H9 (cell line): ENCODE results near the gene KIF19. TPM values are rescaled to one million over a fixed set of nuclear protein-coding genes. Genes with fewer than 3 reads are reported as not detected.

ENCODE experiments used
- DNase-seq: peaks from one replicate; pipeline ENCODE4 v3.0.0-alpha.2; 2017
- H2AFZ ChIP-seq: one replicate; pipeline ENCODE4 v1.6.1; 2013; ENCODE audit warnings: mild to moderate bottlenecking, low read length, control low read depth, moderate library complexity
- H2AK5ac ChIP-seq: 2 replicates; pipeline ENCODE4 v1.6.1; 2013; ENCODE audit warnings: low read length, control low read depth, mixed read lengths; ENCODE audit not compliant: insufficient read length
- H2BK120ac ChIP-seq: one replicate; pipeline ENCODE4 v1.6.1; 2013; ENCODE audit warnings: low read depth, mild to moderate bottlenecking, low read length, control low read depth, inconsistent platforms; ENCODE audit not compliant: poor library complexity, severe bottlenecking
- H2BK12ac ChIP-seq: 2 replicates; pipeline ENCODE4 v1.6.1; 2013; ENCODE audit warnings: low read length, control low read depth, mixed read lengths, low read depth; ENCODE audit not compliant: insufficient read length
- H2BK15ac ChIP-seq: 2 replicates; pipeline ENCODE4 v1.6.1; 2013; ENCODE audit warnings: low read depth, low read length, control low read depth
- H2BK20ac ChIP-seq: one replicate; pipeline ENCODE4 v1.6.1; 2013; ENCODE audit warnings: low read depth, mild to moderate bottlenecking, low read length, control low read depth, inconsistent platforms; ENCODE audit not compliant: poor library complexity, severe bottlenecking
- H2BK5ac ChIP-seq: 2 replicates; pipeline ENCODE4 v1.6.1; 2013; ENCODE audit warnings: low read length, control low read depth, mixed read lengths; ENCODE audit not compliant: insufficient read length
- H3K14ac ChIP-seq: 2 replicates; pipeline ENCODE4 v1.6.1; 2013; ENCODE audit warnings: low read length, control low read depth; ENCODE audit not compliant: insufficient read depth
- H3K18ac ChIP-seq: 2 replicates; pipeline ENCODE4 v1.6.1; 2013; ENCODE audit warnings: low read depth, mild to moderate bottlenecking, mixed read lengths, low read length, control low read depth; ENCODE audit not compliant: insufficient read length
- H3K23ac ChIP-seq: 2 replicates; pipeline ENCODE4 v1.6.1; 2013; ENCODE audit warnings: low read length, control low read depth, mixed read lengths, low read depth; ENCODE audit not compliant: insufficient read length
- H3K23me2 ChIP-seq: 2 replicates; pipeline ENCODE4 v1.6.1; 2013; ENCODE audit warnings: low read depth, mild to moderate bottlenecking, mixed read lengths, low read length, control low read depth; ENCODE audit not compliant: insufficient read length, poor library complexity, severe bottlenecking
- H3K27ac ChIP-seq: 2 replicates; pipeline ENCODE4 v1.5.1; 2013; ENCODE audit warnings: low read length, control low read depth, mixed read lengths, low read depth; ENCODE audit not compliant: insufficient read length
- H3K27me3 ChIP-seq: 2 replicates; pipeline ENCODE4 v1.6.1; 2013; ENCODE audit warnings: low read length, control low read depth, inconsistent platforms; ENCODE audit not compliant: insufficient read depth
- H3K4ac ChIP-seq: 2 replicates; pipeline ENCODE4 v1.6.1; 2013; ENCODE audit warnings: low read depth, mild to moderate bottlenecking, control low read depth, inconsistent platforms, low read length, moderate library complexity
- H3K4me1 ChIP-seq: 2 replicates; pipeline ENCODE4 v1.6.1; 2013; ENCODE audit warnings: low read length, control low read depth, inconsistent platforms; ENCODE audit not compliant: insufficient read depth
- H3K4me2 ChIP-seq: 2 replicates; pipeline ENCODE4 v1.6.1; 2013; ENCODE audit warnings: low read length, control low read depth, mixed read lengths; ENCODE audit not compliant: insufficient read length, insufficient read depth
- H3K56ac ChIP-seq: 2 replicates; pipeline ENCODE4 v1.6.1; 2013; ENCODE audit warnings: low read depth, mild to moderate bottlenecking, mixed read lengths, low read length, control low read depth; ENCODE audit not compliant: insufficient read length
- H3K79me1 ChIP-seq: 2 replicates; pipeline ENCODE4 v1.6.1; 2013; ENCODE audit warnings: low read depth, mild to moderate bottlenecking, moderate library complexity, low read length, control low read depth, inconsistent platforms; ENCODE audit not compliant: insufficient read depth, poor library complexity, severe bottlenecking
- H3K79me2 ChIP-seq: 2 replicates; pipeline ENCODE4 v1.6.1; 2013; ENCODE audit warnings: low read length, control low read depth, inconsistent platforms; ENCODE audit not compliant: insufficient read depth
- H3K9ac ChIP-seq: 2 replicates; pipeline ENCODE4 v1.6.1; 2013; ENCODE audit warnings: low read length, control low read depth, mixed read lengths; ENCODE audit not compliant: insufficient read length; ENCODE audit errors: extremely low read depth
- H3K9me3 ChIP-seq: one replicate; pipeline ENCODE4 v1.6.1; 2013; ENCODE audit warnings: low read depth, low read length, inconsistent platforms; ENCODE audit not compliant: control insufficient read depth
- H3T11ph ChIP-seq: one replicate; pipeline ENCODE4 v1.6.1; 2013; ENCODE audit warnings: mild to moderate bottlenecking, low read length, control low read depth, inconsistent platforms
- H4K20me1 ChIP-seq: one replicate; pipeline ENCODE4 v1.6.1; 2013; ENCODE audit not compliant: control insufficient read depth, insufficient read length, insufficient read depth
- H4K5ac ChIP-seq: 2 replicates; pipeline ENCODE4 v1.6.1; 2013; ENCODE audit warnings: low read depth, mild to moderate bottlenecking, mixed read lengths, low read length, control low read depth; ENCODE audit not compliant: insufficient read length
- H4K8ac ChIP-seq: replicated peaks from 2 replicates; pipeline ENCODE4 v1.6.1; 2013; ENCODE audit warnings: low read length, control low read depth, mixed read lengths, low read depth; ENCODE audit not compliant: insufficient read length
- H4K91ac ChIP-seq: 2 replicates; pipeline ENCODE4 v1.6.1; 2013; ENCODE audit warnings: low read depth, mild to moderate bottlenecking, moderate library complexity, mixed read lengths, low read length, control low read depth; ENCODE audit not compliant: insufficient read length
- H3K27ac Mint-ChIP-seq, 3 experiments: 2 replicates in 2 of 3; 3 replicates in 1 of 3; pipeline ENCODE4 v1.8.0; 2020 to 2021; ENCODE audit warnings: mixed read lengths in 3 of 3, mild to moderate bottlenecking in 1 of 3, moderate library complexity in 1 of 3
- H3K27me3 Mint-ChIP-seq: 2 replicates; pipeline ENCODE4 v1.8.0; 2021; ENCODE audit warnings: low read depth, mild to moderate bottlenecking, moderate library complexity, mixed read lengths
- H3K36me3 Mint-ChIP-seq, 3 experiments: 2 replicates in 2 of 3; 3 replicates in 1 of 3; pipeline ENCODE4 v1.8.0; 2020 to 2021; ENCODE audit warnings: low read depth in 3 of 3, mixed read lengths in 3 of 3; ENCODE audit not compliant: insufficient read depth in 1 of 3
- H3K4me1 Mint-ChIP-seq, 2 experiments: 2 replicates each; pipeline ENCODE4 v1.8.0; 2020; ENCODE audit warnings: mixed read lengths in 2 of 2
- H3K4me3 Mint-ChIP-seq, 2 experiments: 2 replicates in 1 of 2; 3 replicates in 1 of 2; pipeline ENCODE4 v1.8.0; 2020 to 2021; ENCODE audit warnings: mild to moderate bottlenecking in 2 of 2, mixed read lengths in 2 of 2, moderate library complexity in 1 of 2
- H3K9me3 Mint-ChIP-seq, 2 experiments: 2 replicates in 1 of 2; 3 replicates in 1 of 2; pipeline ENCODE4 v1.8.0; 2020; ENCODE audit warnings: mild to moderate bottlenecking in 2 of 2, mixed read lengths in 2 of 2, moderate library complexity in 1 of 2
- WGBS: extraction: QIAGEN DNeasy Blood & Tissue Kit; methylation state at CpG from one replicate; pipeline ENCODE4 v1.1.7; 2013; ENCODE audit warnings: missing lambda C conversion rate, low lambda C conversion rate, mixed read lengths; ENCODE audit not compliant: insufficient read length; ENCODE audit errors: extremely low coverage; 5-methylcytosine and 5-hydroxymethylcytosine counted together
- total RNA-seq: library from RNA; stranded (reverse); gene quantifications from 2 replicates; pipeline ENCODE4 v1.2.1, GENCODE V29; 2021
- TF ChIP-seq, protein P1 (sequence below): fragments of 200-600 bp; sonication (generic); conservative IDR thresholded peaks from 3 replicates; pipeline ENCODE4 v1.8.0; 2021; ENCODE audit warnings: antibody characterized with exemption, mild to moderate bottlenecking

The KIF19 gene
- total RNA-seq, 1 experiment from 2014 or later = 0.13 TPM

DNA sequence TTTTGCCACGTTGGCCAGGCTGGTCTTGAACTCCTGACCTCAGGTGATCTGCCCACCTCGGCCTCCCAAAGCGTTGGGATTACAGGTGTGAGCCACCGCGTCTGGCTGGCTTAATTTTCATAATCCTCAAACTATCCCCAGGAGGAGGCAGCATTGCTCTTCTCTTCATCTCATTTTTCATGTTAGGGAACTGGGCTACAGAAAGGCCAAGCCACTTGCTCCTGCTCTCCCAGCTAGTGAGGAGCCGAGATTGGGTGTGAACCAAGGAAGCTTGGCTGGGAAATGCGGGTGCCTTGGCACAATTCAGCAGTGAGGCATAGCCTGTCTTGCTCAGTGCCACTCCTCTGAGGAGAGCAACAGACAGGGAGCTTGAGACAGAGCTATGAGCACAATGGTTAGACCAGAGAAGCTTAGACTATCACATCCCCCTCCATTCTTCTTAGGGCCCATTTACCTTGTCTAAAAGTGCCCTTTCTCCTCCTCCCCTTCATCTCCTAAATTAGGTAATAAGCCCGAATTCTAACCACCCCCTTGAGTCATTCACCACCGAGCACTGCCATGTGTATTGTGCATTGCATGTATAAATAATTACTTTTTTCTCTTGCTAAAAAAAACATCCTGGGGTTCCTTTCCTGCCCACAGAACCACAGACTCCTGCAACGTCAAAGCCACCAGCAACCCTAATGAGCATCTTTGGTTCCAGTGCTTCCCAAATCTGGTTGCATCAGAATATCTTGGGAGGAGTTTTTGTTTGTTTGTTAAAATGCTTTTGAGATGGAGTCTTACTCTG is 20.0 kb upstream of the KIF19 start:
- Histone ChIP-seq H4K8ac (no peak overlapping the region), H2BK15ac (no peak overlapping the region), H2BK5ac (no peak overlapping the region), H3K18ac (no peak overlapping the region), H3K23me2 (no peaks in the 10 kb centered on the region), H3K4ac (no peak overlapping the region), H3K23ac (no peak overlapping the region), H3K9ac (no peak overlapping the region), H4K91ac (no peak overlapping the region), H3K9me3 (no peaks in the 10 kb centered on the region), H3K4me1 (no peaks in the 10 kb centered on the region), H2AK5ac (no peak overlapping the region), H3K4me2 (no peak overlapping the region), H3K79me2 (no peaks in the 10 kb centered on the region), H4K5ac (no peak overlapping the region), H3K14ac (no peak overlapping the region), H3T11ph (no peak overlapping the region), H3K27me3 (no peaks in the 10 kb centered on the region), H4K20me1 (no peaks in the 10 kb centered on the region), H2AFZ (no peak overlapping the region), H3K27ac (no peak overlapping the region), H3K79me1 (no peaks in the 10 kb centered on the region), H2BK12ac (no peak overlapping the region), H2BK120ac (no peak overlapping the region), H3K56ac (no peak overlapping the region), H2BK20ac (no peak overlapping the region)
- WGBS = no CpG with 5 or more reads among the region's 10 CpGs
- H3K9me3 Mint-ChIP-seq = no peaks in the 10 kb centered on the region; a peak in 2 of 5 replicates
- H3K4me3 Mint-ChIP-seq = no peak overlapping the region
- peak; percentile 45 for DNase-seq
- H3K27me3 Mint-ChIP-seq = peaks cover 2% of the 10 kb centered on the region
- no peak overlapping the region for H3K27ac Mint-ChIP-seq
- no peaks in the 10 kb centered on the region for H3K36me3 Mint-ChIP-seq
- peaks cover 2 to 16% of the 10 kb centered on the region in 2 experiments for H3K4me1 Mint-ChIP-seq
- TF ChIP-seq, protein P1, sequence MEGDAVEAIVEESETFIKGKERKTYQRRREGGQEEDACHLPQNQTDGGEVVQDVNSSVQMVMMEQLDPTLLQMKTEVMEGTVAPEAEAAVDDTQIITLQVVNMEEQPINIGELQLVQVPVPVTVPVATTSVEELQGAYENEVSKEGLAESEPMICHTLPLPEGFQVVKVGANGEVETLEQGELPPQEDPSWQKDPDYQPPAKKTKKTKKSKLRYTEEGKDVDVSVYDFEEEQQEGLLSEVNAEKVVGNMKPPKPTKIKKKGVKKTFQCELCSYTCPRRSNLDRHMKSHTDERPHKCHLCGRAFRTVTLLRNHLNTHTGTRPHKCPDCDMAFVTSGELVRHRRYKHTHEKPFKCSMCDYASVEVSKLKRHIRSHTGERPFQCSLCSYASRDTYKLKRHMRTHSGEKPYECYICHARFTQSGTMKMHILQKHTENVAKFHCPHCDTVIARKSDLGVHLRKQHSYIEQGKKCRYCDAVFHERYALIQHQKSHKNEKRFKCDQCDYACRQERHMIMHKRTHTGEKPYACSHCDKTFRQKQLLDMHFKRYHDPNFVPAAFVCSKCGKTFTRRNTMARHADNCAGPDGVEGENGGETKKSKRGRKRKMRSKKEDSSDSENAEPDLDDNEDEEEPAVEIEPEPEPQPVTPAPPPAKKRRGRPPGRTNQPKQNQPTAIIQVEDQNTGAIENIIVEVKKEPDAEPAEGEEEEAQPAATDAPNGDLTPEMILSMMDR = peak; percentile 52; the same call in 2 of the 3 replicates
